ENCODE data around the gene ADAMTS9. TPM values are rescaled to one million over a fixed set of nuclear protein-coding genes. Genes with fewer than 3 reads are reported as not detected.

The ADAMTS9 gene
- total RNA-seq, 1 experiment from 2014 or later = 0.46 TPM

DNA sequence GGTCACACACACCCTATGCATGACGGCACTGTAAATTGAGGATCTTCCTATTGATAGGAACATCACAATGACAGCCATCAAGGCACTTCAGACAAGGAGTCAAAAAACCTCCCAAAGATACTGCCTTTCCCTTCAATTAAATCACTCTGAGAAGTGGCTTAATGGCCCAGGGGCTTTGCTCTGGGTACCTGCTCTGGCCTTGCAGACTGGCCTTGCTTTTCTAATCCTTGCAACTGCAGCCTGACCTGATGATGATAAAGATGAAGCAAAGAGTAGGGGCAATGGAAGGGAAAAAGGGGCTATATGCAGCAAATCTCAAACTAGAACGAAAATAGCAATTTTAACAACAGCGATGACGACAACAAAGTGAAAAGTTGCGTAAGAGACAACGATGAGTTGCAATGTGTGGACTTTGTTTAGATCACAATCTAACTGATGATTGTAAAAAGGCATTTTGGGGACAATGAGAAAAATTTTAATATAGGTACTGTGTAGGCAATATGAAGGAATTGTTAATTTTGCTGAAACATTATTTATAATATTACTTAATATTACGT lies 14.6 kb downstream of the ADAMTS9 start:
- Histone ChIP-seq H3K4me2 (ENCODE audit: insufficient read depth, insufficient read length, low read length) (no peak overlapping the region), H3K56ac (ENCODE audit: insufficient read length, low read depth, low read length) (no peak overlapping the region), H3K4ac (ENCODE audit: low read depth, low read length) (no peak overlapping the region), H3K18ac (ENCODE audit: insufficient read length, low read depth, low read length) (no peak overlapping the region), H3K9ac (ENCODE audit: extremely low read depth, insufficient read length, low read length) (no peak overlapping the region), H4K8ac (replicated peaks; ENCODE audit: insufficient read length, low read depth, low read length) (no peak overlapping the region), H2BK12ac (ENCODE audit: insufficient read length, low read depth, low read length) (no peak overlapping the region), H2BK120ac (ENCODE audit: low read depth, low read length, poor library complexity, severe bottlenecking) (no peak overlapping the region), H3K79me2 (ENCODE audit: insufficient read depth, low read length) (no peaks in the 10 kb centered on the region), H3K14ac (ENCODE audit: insufficient read depth, low read length) (no peak overlapping the region), H2AK5ac (ENCODE audit: insufficient read length, low read length) (no peak overlapping the region), H2AFZ (ENCODE audit: low read length) (no peak overlapping the region), H3K27me3 (ENCODE audit: insufficient read depth, low read length) (no peaks in the 10 kb centered on the region; the same call in 1 of the 2 replicates), H3K9me3 (ENCODE audit: control insufficient read depth, low read depth, low read length) (no peaks in the 10 kb centered on the region), H3K23me2 (ENCODE audit: insufficient read length, low read depth, low read length, poor library complexity, severe bottlenecking) (no peaks in the 10 kb centered on the region), H3K27ac (ENCODE audit: insufficient read length, low read depth, low read length) (no peak overlapping the region), H2BK15ac (ENCODE audit: low read depth, low read length) (no peak overlapping the region), H3K4me1 (ENCODE audit: insufficient read depth, low read length) (peaks cover 4% of the 10 kb centered on the region; the same call in 1 of the 2 replicates), H4K91ac (ENCODE audit: insufficient read length, low read depth, low read length) (no peak overlapping the region), H3T11ph (ENCODE audit: low read length) (no peak overlapping the region), H3K79me1 (ENCODE audit: insufficient read depth, low read depth, low read length, poor library complexity, severe bottlenecking) (no peaks in the 10 kb centered on the region), H2BK5ac (ENCODE audit: insufficient read length, low read length) (no peak overlapping the region), H3K23ac (ENCODE audit: insufficient read length, low read depth, low read length) (no peak overlapping the region), H4K5ac (ENCODE audit: insufficient read length, low read depth, low read length) (no peak overlapping the region), H2BK20ac (ENCODE audit: low read depth, low read length, poor library complexity, severe bottlenecking) (no peak overlapping the region), H4K20me1 (ENCODE audit: control insufficient read depth, insufficient read depth, insufficient read length) (no peaks in the 10 kb centered on the region)
- Mint-ChIP-seq H3K36me3 (ENCODE audit: insufficient read depth in 1 of 3, low read depth in 3 of 3) (no peaks in the 10 kb centered on the region), H3K4me3 (no peak overlapping the region), H3K4me1 (peaks cover 17 to 24% of the 10 kb centered on the region in 2 experiments), H3K27ac (no peak overlapping the region), H3K9me3 (no peaks in the 10 kb centered on the region), H3K27me3 (ENCODE audit: low read depth) (peaks cover 23% of the 10 kb centered on the region)
- WGBS (ENCODE audit: extremely low coverage, insufficient read length, low lambda C conversion rate) = no CpG with 5 or more reads among the region's 7 CpGs
- no peak for DNase-seq
- TF ChIP-seq, protein P1, sequence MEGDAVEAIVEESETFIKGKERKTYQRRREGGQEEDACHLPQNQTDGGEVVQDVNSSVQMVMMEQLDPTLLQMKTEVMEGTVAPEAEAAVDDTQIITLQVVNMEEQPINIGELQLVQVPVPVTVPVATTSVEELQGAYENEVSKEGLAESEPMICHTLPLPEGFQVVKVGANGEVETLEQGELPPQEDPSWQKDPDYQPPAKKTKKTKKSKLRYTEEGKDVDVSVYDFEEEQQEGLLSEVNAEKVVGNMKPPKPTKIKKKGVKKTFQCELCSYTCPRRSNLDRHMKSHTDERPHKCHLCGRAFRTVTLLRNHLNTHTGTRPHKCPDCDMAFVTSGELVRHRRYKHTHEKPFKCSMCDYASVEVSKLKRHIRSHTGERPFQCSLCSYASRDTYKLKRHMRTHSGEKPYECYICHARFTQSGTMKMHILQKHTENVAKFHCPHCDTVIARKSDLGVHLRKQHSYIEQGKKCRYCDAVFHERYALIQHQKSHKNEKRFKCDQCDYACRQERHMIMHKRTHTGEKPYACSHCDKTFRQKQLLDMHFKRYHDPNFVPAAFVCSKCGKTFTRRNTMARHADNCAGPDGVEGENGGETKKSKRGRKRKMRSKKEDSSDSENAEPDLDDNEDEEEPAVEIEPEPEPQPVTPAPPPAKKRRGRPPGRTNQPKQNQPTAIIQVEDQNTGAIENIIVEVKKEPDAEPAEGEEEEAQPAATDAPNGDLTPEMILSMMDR (conservative IDR thresholded peaks at IDR 0.05) = no peak
